Caco-2 (cell line): ENCODE data around the gene ZNF837. TPM values are rescaled to one million over a fixed set of nuclear protein-coding genes. Genes with fewer than 3 reads are reported as not detected.

Experiments used
- BruUV-seq: library from RNA; stranded (reverse); fragments of 400-500 nt; replicated peaks from 2 replicates; lab custom pipeline; 2021; lab: Mats Ljungman, UMichigan
- CTCF ChIA-PET: fragments of 300-600 bp; sonication (Branson Sonifier 250); formaldehyde crosslinking; loops from one replicate; lab custom pipeline; 2022; ENCODE audit warnings: antibody characterized with exemption; lab: Charles Lee
- POLR2A ChIA-PET: fragments of 300-600 bp; sonication (Branson Sonifier 250); formaldehyde crosslinking; loops from one replicate; lab custom pipeline; 2022; ENCODE audit warnings: antibody characterized with exemption; lab: Charles Lee
- DNase-seq, 2 experiments: peaks; one replicate each; pipeline versions ENCODE4 v3.0.0 to v3.0.0-alpha.2; 2020 to 2022
- H3K27me3 ChIP-seq: replicated peaks from 2 replicates; pipeline ENCODE4 v1.6.0; 2011; ENCODE audit warnings: low read length; ENCODE audit not compliant: control insufficient read depth, insufficient read depth
- H3K36me3 ChIP-seq: 2 replicates; pipeline ENCODE4 v1.5.1; 2011; ENCODE audit warnings: low read length; ENCODE audit not compliant: control insufficient read depth, insufficient read depth
- H3K4me1 ChIP-seq: fragments of 250-450 bp; sonication (Bioruptor Pico); 2 replicates; pipeline ENCODE4 v1.5.1; 2020; ENCODE audit warnings: mild to moderate bottlenecking
- H3K4me3 ChIP-seq: 2 replicates; pipeline ENCODE4 v1.5.1; 2011; ENCODE audit warnings: low read depth, mild to moderate bottlenecking, control low read depth, low read length
- H3K9me3 ChIP-seq: fragments of 250-450 bp; sonication (Bioruptor Pico); 2 replicates; pipeline ENCODE4 v1.5.1; 2020; ENCODE audit warnings: mild to moderate bottlenecking, moderate library complexity
- H3K27ac Mint-ChIP-seq: one replicate; pipeline ENCODE4 v1.8.0; 2022; ENCODE audit warnings: mixed read lengths; ENCODE audit not compliant: unreplicated experiment
- H3K27me3 Mint-ChIP-seq: one replicate; pipeline ENCODE4 v1.8.0; 2022; ENCODE audit warnings: mixed read lengths; ENCODE audit not compliant: insufficient read depth, unreplicated experiment
- H3K36me3 Mint-ChIP-seq: one replicate; pipeline ENCODE4 v1.8.0; 2022; ENCODE audit warnings: mild to moderate bottlenecking, mixed read lengths; ENCODE audit not compliant: insufficient read depth, unreplicated experiment
- H3K4me1 Mint-ChIP-seq: one replicate; pipeline ENCODE4 v1.8.0; 2022; ENCODE audit warnings: low read depth, mixed read lengths; ENCODE audit not compliant: unreplicated experiment
- H3K4me3 Mint-ChIP-seq: one replicate; pipeline ENCODE4 v1.8.0; 2022; ENCODE audit warnings: mild to moderate bottlenecking, moderate library complexity, mixed read lengths; ENCODE audit not compliant: unreplicated experiment
- H3K9me3 Mint-ChIP-seq: one replicate; pipeline ENCODE4 v1.8.0; 2022; ENCODE audit warnings: mixed read lengths; ENCODE audit not compliant: unreplicated experiment
- intact Hi-C: fragments of 100-400 bp; cut with micrococcal nuclease; formaldehyde crosslinking; loops from one replicate; pipeline ENCODE4 v1.10.0; 2022; ENCODE audit not compliant: unreplicated experiment
- total RNA-seq: library from RNA; stranded (reverse); gene quantifications from 2 replicates; pipeline ENCODE4 v1.2.3, GENCODE V29; 2022
- TF ChIP-seq, protein P1 (sequence below), 2 experiments: fragments of 200-600 bp in 1 of 2; IDR thresholded peaks; 1 replicate in 1 of 2; 2 replicates in 1 of 2; pipeline versions ENCODE4 v1.5.1 to v1.8.0; 2011 to 2022; ENCODE audit warnings: antibody characterized with exemption in 1 of 2, control low read depth in 1 of 2, inconsistent platforms in 1 of 2, low read depth in 1 of 2, low read length in 1 of 2, mild to moderate bottlenecking in 1 of 2, moderate library complexity in 1 of 2; ENCODE audit not compliant: insufficient read depth in 1 of 2, severe bottlenecking in 1 of 2, unreplicated experiment in 1 of 2

The ZNF837 gene
- total RNA-seq, 1 experiment from 2014 or later = 2.3 TPM

DNA sequence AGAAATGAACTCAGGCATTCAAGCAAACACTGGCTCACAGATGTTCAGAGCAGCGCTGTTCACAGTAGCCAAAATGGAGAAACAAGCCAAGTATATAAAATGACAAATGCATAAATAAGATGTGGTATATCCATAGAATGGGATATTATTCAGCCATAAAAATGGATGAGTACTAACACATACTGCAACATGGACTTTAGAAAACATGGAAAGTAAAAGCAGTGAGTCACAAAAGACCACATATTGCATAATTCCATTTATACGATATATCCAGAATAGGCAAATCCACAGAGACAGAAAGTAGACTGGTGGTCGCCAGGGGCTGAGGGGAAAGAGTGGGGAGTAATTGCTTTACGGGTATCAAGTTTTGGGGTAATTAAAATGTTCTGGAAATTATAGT is 6.6 kb downstream of the ZNF837 start:
- CTCF ChIA-PET = interaction anchor here (1.8 kb wide), 1 partner anchor 12 kb away, joined by 4 read pairs; the partner anchor contains the start of gene ZNF497
- intact Hi-C loops = no loop called here

DNA sequence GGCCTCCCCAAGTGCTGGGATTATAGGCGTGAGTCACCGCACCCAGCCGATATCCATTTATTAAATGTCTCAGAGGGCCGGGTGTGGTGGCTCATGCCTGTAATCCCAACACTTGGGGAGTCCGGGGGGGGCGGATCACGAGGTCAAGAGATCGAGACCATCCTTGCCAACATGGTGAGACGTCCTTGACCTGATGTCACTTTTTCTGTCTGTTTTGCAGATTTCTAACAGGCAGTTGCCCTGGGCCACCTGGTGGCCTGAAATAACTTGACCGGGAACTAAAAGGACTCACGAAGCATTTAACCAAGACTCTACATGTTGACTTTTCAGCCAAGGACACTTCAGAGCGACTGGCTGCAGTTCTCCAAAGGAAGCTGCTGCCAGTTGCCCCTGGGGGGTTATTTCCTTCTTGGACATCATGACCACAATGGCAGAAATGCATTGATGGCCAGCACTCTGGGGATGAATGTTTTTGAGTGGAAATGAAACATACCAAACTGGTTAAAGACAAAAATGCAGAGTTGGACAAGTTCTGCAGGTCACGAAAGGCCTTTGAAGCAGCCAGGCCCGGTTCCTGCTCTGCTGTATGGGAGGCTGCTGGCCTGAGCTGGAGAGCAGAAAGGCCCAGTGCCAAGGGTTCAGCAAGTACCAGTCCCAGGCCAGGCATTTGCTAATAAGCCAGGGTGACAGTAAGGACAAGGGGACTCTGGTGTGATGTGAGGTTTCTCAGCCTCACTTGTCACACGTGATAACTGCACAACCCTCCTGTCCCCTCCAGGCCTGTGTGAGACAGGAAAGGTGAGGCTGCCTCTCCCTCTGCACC is 8.3 kb downstream of the ZNF837 start:
- H3K36me3 Mint-ChIP-seq = peaks cover 6% of the 10 kb centered on the region
- ChIA-PET POLR2A (interaction anchor here (1.0 kb wide), 1 partner anchor 10 kb away, joined by 4 read pairs; the partner anchor contains the start of gene ZNF497), CTCF (interaction anchor here (1.8 kb wide), 1 partner anchor 10 kb away, joined by 4 read pairs; the partner anchor contains the start of gene ZNF497)
- no TSS peak for BruUV-seq
- H3K4me1 Mint-ChIP-seq = no peaks in the 10 kb centered on the region
- no peak overlapping the region for H3K27ac Mint-ChIP-seq
- H3K27me3 Mint-ChIP-seq = no peaks in the 10 kb centered on the region
- intact Hi-C loops = loop anchor here (2.0 kb wide), 1 partner anchor 46 kb away; the partner anchor contains the start of gene ZSCAN22
- Histone ChIP-seq H3K4me3 (no peak overlapping the region), H3K4me1 (no peaks in the 10 kb centered on the region), H3K36me3 (no peaks in the 10 kb centered on the region), H3K27me3 (no peaks in the 10 kb centered on the region), H3K9me3 (no peaks in the 10 kb centered on the region)
- TF ChIP-seq, protein P1, sequence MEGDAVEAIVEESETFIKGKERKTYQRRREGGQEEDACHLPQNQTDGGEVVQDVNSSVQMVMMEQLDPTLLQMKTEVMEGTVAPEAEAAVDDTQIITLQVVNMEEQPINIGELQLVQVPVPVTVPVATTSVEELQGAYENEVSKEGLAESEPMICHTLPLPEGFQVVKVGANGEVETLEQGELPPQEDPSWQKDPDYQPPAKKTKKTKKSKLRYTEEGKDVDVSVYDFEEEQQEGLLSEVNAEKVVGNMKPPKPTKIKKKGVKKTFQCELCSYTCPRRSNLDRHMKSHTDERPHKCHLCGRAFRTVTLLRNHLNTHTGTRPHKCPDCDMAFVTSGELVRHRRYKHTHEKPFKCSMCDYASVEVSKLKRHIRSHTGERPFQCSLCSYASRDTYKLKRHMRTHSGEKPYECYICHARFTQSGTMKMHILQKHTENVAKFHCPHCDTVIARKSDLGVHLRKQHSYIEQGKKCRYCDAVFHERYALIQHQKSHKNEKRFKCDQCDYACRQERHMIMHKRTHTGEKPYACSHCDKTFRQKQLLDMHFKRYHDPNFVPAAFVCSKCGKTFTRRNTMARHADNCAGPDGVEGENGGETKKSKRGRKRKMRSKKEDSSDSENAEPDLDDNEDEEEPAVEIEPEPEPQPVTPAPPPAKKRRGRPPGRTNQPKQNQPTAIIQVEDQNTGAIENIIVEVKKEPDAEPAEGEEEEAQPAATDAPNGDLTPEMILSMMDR (IDR thresholded peaks at IDR 0.05; ENCODE audit: insufficient read depth in 1 of 2, low read depth in 1 of 2, low read length in 1 of 2, severe bottlenecking in 1 of 2, unreplicated experiment in 1 of 2) = peak; percentile 39 to 45
- peak in 1 of 2 experiments; percentile 26 for DNase-seq
- H3K9me3 Mint-ChIP-seq = no peaks in the 10 kb centered on the region
- no peak overlapping the region for H3K4me3 Mint-ChIP-seq

More for the DNA sequence above, 6.6 kb downstream of the ZNF837 start:
- Mint-ChIP-seq H3K27me3 (no peaks in the 10 kb centered on the region), H3K36me3 (peaks cover 4% of the 10 kb centered on the region), H3K4me1 (no peaks in the 10 kb centered on the region), H3K4me3 (no peak overlapping the region), H3K27ac (no peak overlapping the region), H3K9me3 (no peaks in the 10 kb centered on the region)
- H3K4me1 ChIP-seq = no peaks in the 10 kb centered on the region
- no TSS peak for BruUV-seq
- no peak for DNase-seq
- H3K9me3 ChIP-seq = no peaks in the 10 kb centered on the region
- H3K36me3 ChIP-seq = no peaks in the 10 kb centered on the region
- TF ChIP-seq, protein P1 (IDR thresholded peaks at IDR 0.05; ENCODE audit: insufficient read depth in 1 of 2, low read depth in 1 of 2, low read length in 1 of 2, severe bottlenecking in 1 of 2, unreplicated experiment in 1 of 2) = no peak
- no peaks in the 10 kb centered on the region for H3K27me3 ChIP-seq
- POLR2A ChIA-PET = no interaction called here
- H3K4me3 ChIP-seq = no peak overlapping the region

DNA sequence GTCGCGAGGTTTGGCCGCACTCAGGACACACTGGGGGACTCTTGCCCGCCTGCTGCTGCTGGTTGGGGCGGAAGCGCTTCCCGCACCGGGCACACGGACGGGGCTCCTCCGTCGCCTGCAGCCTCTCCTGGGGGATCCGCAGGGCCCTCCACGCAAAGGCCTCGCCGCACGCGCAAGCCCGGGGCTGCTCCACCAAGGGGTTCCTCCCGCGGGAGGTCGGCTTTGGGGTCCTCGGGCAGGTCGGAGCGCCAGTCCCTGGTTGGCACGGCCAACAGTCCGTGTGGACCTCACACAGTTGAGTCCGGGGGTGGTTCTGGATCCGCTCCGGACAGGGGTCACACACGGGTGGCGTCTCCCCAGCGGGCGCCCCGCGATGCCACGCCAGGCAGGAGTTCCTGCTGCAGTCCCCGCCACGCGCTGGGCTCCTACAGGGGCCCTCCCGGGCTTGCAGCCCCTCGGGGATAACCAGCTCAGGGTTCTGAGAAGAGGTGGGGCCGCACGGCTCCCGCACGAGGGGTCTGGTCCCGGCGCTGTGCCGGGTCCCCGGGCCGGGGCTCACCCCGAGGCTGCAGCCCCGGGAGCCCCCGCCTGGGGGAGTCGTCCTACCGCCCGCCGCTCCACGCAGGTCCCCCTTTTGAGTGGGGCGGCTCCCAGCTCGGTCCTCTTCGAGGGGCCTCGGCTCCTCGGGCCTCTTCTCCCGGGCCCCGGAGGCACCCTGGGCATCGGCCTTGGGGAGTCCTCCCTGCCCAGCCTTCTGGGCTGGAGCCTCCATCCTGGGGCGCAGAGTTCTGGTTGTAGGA is 12.1 kb downstream of the ZNF837 start:
- TF ChIP-seq, protein P1 (IDR thresholded peaks at IDR 0.05; ENCODE audit: insufficient read depth in 1 of 2, low read depth in 1 of 2, low read length in 1 of 2, severe bottlenecking in 1 of 2, unreplicated experiment in 1 of 2) = no peak
- ChIA-PET CTCF (no interaction called here), POLR2A (no interaction called here)
- no peaks in the 10 kb centered on the region for H3K9me3 Mint-ChIP-seq
- no peaks in the 10 kb centered on the region for H3K4me1 ChIP-seq
- H3K36me3 Mint-ChIP-seq = peaks cover 6% of the 10 kb centered on the region
- H3K9me3 ChIP-seq = no peaks in the 10 kb centered on the region
- intact Hi-C loops = no loop called here
- H3K27me3 Mint-ChIP-seq = no peaks in the 10 kb centered on the region
- no peak for DNase-seq
- H3K27ac Mint-ChIP-seq = peak overlapping the region; percentile 66
- H3K27me3 ChIP-seq = no peaks in the 10 kb centered on the region
- no peaks in the 10 kb centered on the region for H3K36me3 ChIP-seq
- no peak overlapping the region for H3K4me3 Mint-ChIP-seq
- no peak overlapping the region for H3K4me3 ChIP-seq
- no peaks in the 10 kb centered on the region for H3K4me1 Mint-ChIP-seq
- BruUV-seq = no TSS peak
